Measurements from ENCODE around the gene IL1RAPL1.

DNA sequence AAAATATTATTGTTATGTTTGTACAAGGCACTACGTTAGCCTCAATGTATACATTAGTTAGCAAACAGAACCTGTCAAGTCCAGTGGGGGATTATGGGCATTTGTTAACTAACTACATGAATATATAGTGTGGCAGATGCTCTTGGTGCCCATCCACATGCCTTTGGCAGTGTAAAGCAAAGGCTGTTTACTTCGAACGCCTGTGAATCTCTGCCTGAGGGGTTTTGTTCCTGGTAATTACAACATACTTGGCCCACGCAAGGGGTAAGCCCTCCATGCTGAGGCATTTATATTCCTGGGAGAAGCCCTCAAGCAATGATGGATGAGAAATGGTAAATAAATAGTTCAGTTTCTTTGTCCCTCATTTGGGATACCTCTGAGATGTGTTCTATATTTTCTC lies 119.7 kb downstream of the IL1RAPL1 start:
- TF ChIP-seq, protein P1, sequence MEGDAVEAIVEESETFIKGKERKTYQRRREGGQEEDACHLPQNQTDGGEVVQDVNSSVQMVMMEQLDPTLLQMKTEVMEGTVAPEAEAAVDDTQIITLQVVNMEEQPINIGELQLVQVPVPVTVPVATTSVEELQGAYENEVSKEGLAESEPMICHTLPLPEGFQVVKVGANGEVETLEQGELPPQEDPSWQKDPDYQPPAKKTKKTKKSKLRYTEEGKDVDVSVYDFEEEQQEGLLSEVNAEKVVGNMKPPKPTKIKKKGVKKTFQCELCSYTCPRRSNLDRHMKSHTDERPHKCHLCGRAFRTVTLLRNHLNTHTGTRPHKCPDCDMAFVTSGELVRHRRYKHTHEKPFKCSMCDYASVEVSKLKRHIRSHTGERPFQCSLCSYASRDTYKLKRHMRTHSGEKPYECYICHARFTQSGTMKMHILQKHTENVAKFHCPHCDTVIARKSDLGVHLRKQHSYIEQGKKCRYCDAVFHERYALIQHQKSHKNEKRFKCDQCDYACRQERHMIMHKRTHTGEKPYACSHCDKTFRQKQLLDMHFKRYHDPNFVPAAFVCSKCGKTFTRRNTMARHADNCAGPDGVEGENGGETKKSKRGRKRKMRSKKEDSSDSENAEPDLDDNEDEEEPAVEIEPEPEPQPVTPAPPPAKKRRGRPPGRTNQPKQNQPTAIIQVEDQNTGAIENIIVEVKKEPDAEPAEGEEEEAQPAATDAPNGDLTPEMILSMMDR (IDR thresholded peaks at IDR 0.05; ENCODE audit: borderline replicate concordance, extremely low read depth, low read length, poor library complexity, severe bottlenecking), result no peak
- no peak for TF ChIP-seq EZH2 (IDR thresholded peaks at IDR 0.05; ENCODE audit: borderline replicate concordance, low read depth, low read length, severe bottlenecking)

All from DND-41 (cell line).